NCI-H187 (cell line): ENCODE data around the gene POLR3E.
"Not testable (repeated sequence)": the region's sequence is repeated elsewhere in the genome, so short reads cannot be mapped to it uniquely, and the experiment has no call there.

Source experiments
- DNase-seq, 2 experiments: peaks; one replicate each; lab custom pipeline; 2025; lab: John Stamatoyannopoulos, UW

The POLR3E gene

GRCh38 chr16:22335668-22336246, 38.5 kb downstream of the POLR3E start:
- no peak for DNase-seq

GRCh38 chr16:22336581-22336980, 39.4 kb downstream of the POLR3E start:
- DNase-seq = no peak

GRCh38 chr16:22337045-22337444, 39.8 kb downstream of the POLR3E start:
- DNase-seq = no peak

GRCh38 chr16:22337849-22338635, 40.8 kb downstream of the POLR3E start:
- no peak for DNase-seq

GRCh38 chr16:22340945-22341344, 43.7 kb downstream of the POLR3E start:
- no peak for DNase-seq

GRCh38 chr16:22342082-22342481, 44.9 kb downstream of the POLR3E start:
- DNase-seq = no peak

- DNase-seq = no peak
These were observed 49.3 kb downstream of the POLR3E start for GRCh38 chr16:22346483-22346882.

- DNase-seq = no peak
These were observed 50.1 kb downstream of the POLR3E start for GRCh38 chr16:22347100-22347820.

- DNase-seq = no peak
These were observed 51.1 kb downstream of the POLR3E start for GRCh38 chr16:22348291-22348690.

- DNase-seq = not testable (repeated sequence)
These were observed 53.8 kb downstream of the POLR3E start for GRCh38 chr16:22351017-22351416.

GRCh38 chr16:22352140-22352539, 54.9 kb downstream of the POLR3E start:
- no peak for DNase-seq

- no peak for DNase-seq
These were observed 55.5 kb downstream of the POLR3E start for GRCh38 chr16:22352723-22353122.

- no peak for DNase-seq
These were observed 56.1 kb downstream of the POLR3E start for GRCh38 chr16:22353191-22353919.

GRCh38 chr16:22353933-22354541, 56.8 kb downstream of the POLR3E start:
- no peak for DNase-seq

GRCh38 chr16:22355487-22355908, 58.3 kb downstream of the POLR3E start:
- DNase-seq = no peak

GRCh38 chr16:22356930-22357634, 59.9 kb downstream of the POLR3E start:
- DNase-seq = no peak

- DNase-seq = no peak
These were observed 60.4 kb downstream of the POLR3E start for GRCh38 chr16:22357635-22357971.

GRCh38 chr16:22358000-22358399, 60.8 kb downstream of the POLR3E start:
- no peak for DNase-seq

- DNase-seq = no peak
These were observed 62.5 kb downstream of the POLR3E start for GRCh38 chr16:22359679-22360078.

- no peak for DNase-seq
These were observed 63.9 kb downstream of the POLR3E start for GRCh38 chr16:22360963-22361659.

GRCh38 chr16:22364241-22364640, 67.0 kb downstream of the POLR3E start:
- no peak for DNase-seq
